MG63 (cell line): ENCODE data around the gene NPNT. TPM values are rescaled to one million over a fixed set of nuclear protein-coding genes. Genes with fewer than 3 reads are reported as not detected.

Source experiments
- DNase-seq: peaks from one replicate; pipeline ENCODE4 v3.0.0-alpha.2; 2020
- H3K27me3 ChIP-seq: fragments of 250-450 bp; sonication (Bioruptor Pico); 2 replicates; pipeline ENCODE4 v1.5.1; 2020; ENCODE audit warnings: mild to moderate bottlenecking, moderate library complexity
- H3K36me3 ChIP-seq: fragments of 250-450 bp; sonication (Bioruptor Pico); 2 replicates; pipeline ENCODE4 v1.5.1; 2020; ENCODE audit warnings: mild to moderate bottlenecking, moderate library complexity
- H3K4me3 ChIP-seq: fragments of 250-450 bp; sonication (Bioruptor Pico); 2 replicates; pipeline ENCODE4 v1.5.1; 2020; ENCODE audit warnings: mild to moderate bottlenecking, moderate library complexity
- H3K9me3 ChIP-seq: fragments of 250-450 bp; sonication (Bioruptor Pico); 2 replicates; pipeline ENCODE4 v1.5.1; 2020; ENCODE audit warnings: mild to moderate bottlenecking, moderate library complexity
- total RNA-seq: library from RNA; depleted of rRNA; stranded (reverse); fragments of >200 nt; shearing (Covaris generic); gene quantifications from 2 replicates; pipeline ENCODE4 v1.2.3, GENCODE V29; 2014; ENCODE audit warnings: low replicate concordance

Gene NPNT
- total RNA-seq, 1 experiment from 2014 or later = 0.13 TPM

DNA sequence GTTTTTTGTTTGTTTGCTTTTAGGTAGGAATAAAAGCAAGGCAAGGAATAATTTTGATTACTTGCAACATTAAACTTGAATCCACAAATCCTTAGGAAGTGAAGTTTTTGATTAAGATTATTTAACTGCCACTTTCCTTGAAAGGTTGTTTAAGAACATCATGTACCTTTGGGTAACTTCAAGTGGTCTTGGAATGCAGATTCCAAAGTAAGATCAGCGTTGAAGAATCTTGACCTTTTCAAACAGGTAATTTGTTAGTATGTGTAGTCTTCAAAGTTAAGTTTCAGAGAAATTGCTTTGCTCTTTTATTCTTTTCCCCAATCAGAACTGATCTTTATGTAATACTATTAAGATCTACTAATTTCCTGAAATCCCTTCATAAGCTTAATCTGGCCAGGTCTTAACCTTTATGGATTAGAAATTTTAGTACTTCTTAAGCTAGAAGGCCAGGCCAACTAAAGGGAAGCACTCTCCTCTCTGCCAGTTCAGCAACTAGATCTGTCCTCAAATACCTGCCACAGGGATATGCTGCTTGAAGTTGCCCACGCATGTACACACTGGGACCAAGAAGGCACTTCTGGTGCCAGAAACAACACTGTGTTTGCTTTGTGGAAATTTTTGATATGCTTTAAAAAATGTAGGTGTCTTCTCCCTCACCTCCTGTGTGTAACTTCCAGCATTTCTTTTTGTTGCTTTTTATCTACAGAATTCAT, 7.4 kb downstream of the NPNT start:
- DNase-seq = no peak
- H3K4me3 ChIP-seq = no peak overlapping the region
- H3K36me3 ChIP-seq = no peaks in the 10 kb centered on the region
- H3K27me3 ChIP-seq = peaks cover 11% of the 10 kb centered on the region
- H3K9me3 ChIP-seq = no peaks in the 10 kb centered on the region

DNA sequence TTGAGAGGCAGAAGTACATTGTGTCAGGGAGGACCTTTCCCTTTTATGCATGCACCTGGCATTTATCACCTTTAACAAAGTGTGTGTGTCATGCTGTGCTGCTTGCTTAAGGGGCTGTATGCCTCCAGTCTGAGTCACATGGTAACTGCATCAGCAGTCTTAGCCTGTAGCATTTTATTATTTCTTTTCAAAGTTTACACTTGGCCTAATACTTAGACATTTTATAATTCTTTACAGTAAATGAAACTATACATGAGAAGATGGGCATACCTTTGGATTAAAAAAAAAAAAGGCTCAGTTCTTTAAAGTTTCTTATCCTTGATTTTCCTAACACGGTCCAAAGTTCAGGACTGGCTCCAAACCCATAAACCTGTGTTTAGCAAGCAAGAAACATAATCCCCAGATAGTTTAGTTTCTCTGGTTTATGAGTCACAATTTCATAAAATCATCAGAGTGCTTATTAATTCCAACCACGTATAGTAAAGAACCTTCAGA, 14.6 kb downstream of the NPNT start:
- Histone ChIP-seq H3K36me3 (no peaks in the 10 kb centered on the region), H3K4me3 (no peak overlapping the region), H3K27me3 (no peaks in the 10 kb centered on the region), H3K9me3 (no peaks in the 10 kb centered on the region)
- no peak for DNase-seq

DNA sequence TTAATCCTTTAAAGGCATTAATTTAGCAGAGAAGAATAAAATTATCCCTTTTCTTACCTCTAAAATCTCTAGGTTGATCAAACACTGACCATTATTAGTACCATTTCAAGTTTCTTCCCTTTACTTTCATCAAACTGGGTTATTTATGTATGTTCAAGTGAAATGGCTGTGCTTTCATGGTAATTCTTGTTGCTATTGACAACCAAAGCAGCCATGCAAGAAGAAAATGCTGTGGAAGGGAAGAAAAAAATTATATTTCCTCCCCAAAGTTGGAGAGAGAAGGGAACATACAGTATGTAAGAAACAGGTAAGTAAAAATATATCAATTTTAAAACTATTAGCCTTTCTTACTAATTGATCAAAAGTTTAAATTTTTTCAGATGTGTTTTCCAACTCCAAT, 16.2 kb downstream of the NPNT start:
- H3K36me3 ChIP-seq = no peaks in the 10 kb centered on the region
- H3K4me3 ChIP-seq = no peak overlapping the region
- no peaks in the 10 kb centered on the region for H3K27me3 ChIP-seq
- no peak for DNase-seq
- H3K9me3 ChIP-seq = no peaks in the 10 kb centered on the region

DNA sequence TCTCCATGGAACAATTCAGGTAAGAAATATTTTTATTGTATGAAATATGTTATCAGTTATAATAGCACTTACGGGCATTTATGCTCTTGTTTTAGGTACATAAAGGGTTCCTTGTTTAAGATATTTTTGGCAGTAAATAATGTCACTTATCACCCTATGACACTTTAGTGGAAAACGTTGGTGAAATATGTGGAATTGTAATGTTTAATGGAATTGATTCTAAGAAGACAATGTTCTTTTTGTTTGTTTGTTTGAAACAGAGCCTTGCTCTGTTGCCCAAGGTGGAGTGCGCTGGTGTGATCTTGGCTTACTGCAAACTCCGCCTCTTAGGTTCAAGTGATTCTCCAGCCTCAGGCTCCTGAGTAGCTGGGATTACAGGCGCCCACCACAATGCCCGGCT, 17.4 kb downstream of the NPNT start:
- no peak for DNase-seq
- no peak overlapping the region for H3K4me3 ChIP-seq
- H3K27me3 ChIP-seq = no peaks in the 10 kb centered on the region
- H3K36me3 ChIP-seq = no peaks in the 10 kb centered on the region
- H3K9me3 ChIP-seq = no peaks in the 10 kb centered on the region

DNA sequence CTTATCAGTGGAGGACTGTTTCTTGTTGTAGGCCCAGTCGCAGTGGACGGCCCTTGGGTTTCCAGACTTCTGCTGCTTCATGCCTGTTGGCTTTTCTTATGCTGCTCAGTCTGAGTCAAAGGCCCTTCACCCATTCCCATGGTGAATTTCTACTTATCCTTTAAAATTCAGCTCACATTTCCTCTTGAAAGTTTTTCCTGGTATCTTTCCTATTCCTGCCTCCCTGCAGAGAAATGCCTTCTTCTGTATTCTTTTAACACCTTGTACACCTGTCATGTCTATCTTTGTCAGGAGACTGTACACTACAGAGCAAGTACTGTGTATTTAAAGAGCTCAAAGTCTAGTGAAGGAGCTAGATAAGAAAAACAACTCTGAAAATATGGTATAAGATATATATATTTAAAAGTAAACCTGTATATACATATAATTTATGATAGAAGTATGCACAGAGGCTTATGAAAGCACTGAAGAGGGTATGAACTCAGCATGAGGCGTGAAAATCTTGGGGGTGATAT, 22.0 kb downstream of the NPNT start:
- DNase-seq = no peak
- Histone ChIP-seq H3K27me3 (no peaks in the 10 kb centered on the region), H3K4me3 (no peak overlapping the region)

DNA sequence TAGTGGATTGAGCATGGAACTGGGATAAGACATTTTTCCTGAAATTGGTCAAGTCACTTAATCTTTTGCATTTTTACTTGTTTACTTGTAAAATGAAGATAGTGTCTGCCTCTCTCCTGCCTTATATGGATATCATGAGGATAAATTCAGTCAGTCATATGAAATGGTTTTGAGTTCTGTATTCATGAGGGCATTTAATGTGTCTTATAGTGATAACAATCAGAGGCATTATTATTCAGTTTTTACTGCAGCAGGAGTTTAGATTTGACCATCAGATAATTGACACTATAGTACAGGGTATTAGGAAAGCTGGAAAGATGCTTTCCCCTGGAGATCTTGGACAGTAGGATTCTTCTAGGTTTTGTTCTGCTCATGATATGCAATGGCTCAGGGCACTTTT, 26.0 kb downstream of the NPNT start:
- DNase-seq = no peak
- H3K36me3 ChIP-seq = no peaks in the 10 kb centered on the region
- H3K27me3 ChIP-seq = no peaks in the 10 kb centered on the region
- no peaks in the 10 kb centered on the region for H3K9me3 ChIP-seq
- H3K4me3 ChIP-seq = no peak overlapping the region

More for the DNA sequence above, 22.0 kb downstream of the NPNT start:
- Histone ChIP-seq H3K9me3 (no peaks in the 10 kb centered on the region), H3K36me3 (no peaks in the 10 kb centered on the region)

DNA sequence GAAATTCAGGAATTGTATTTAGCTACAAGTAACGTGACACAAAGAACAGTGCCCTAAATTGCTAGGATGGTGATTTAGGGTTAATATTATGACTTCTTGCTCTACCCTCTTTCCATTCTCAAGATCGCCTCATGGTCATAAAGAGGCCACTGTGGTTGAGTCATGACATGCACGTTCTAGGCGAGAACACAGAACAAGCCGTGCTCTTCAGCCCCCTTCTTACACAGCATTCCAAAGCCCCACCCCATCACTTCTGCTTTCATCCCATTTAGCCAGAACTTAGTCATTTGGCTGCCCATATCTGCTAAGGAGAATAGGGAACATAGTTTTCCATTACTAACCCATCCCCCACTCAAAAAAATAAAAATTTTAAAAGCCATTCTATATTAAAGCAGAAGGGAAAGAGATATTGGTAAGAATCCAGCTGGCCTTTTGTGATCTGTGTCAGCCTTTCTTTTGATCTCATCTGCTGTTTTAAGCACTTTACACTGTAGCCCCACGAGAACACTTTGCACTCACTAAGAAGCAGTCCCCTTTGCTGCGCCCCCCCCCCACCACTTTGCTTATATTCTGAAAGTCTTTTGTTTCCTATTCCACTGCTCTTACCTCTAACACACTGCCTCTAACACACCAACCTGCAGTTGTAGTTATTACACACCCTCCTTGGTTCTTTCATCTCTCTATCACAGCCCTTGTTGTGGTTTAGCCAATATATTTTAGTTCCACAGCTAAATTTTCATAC, 28.4 kb downstream of the NPNT start:
- Histone ChIP-seq H3K27me3 (no peaks in the 10 kb centered on the region), H3K4me3 (no peak overlapping the region), H3K36me3 (no peaks in the 10 kb centered on the region), H3K9me3 (no peaks in the 10 kb centered on the region)
- DNase-seq = no peak

DNA sequence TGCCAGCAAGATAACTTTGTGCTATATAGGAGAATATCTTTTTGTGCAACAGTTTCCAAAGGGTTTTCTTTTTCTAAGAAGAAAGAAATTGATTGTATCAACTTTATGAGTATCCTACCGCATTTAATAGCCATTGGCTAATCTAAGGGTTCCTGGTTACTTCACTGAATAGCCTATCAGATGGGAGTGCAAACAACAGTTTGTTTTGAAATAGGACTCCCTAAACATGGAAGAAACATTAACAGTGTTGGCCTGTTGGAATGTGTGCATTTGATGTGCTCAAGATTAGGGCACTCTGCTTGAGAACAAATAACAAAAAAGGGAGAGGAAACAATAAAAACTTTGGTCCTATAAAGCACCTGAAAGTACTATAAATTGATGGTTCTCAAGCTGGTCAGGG, 29.1 kb downstream of the NPNT start:
- no peak overlapping the region for H3K4me3 ChIP-seq
- DNase-seq = no peak
- no peaks in the 10 kb centered on the region for H3K36me3 ChIP-seq
- H3K9me3 ChIP-seq = no peaks in the 10 kb centered on the region
- no peaks in the 10 kb centered on the region for H3K27me3 ChIP-seq

DNA sequence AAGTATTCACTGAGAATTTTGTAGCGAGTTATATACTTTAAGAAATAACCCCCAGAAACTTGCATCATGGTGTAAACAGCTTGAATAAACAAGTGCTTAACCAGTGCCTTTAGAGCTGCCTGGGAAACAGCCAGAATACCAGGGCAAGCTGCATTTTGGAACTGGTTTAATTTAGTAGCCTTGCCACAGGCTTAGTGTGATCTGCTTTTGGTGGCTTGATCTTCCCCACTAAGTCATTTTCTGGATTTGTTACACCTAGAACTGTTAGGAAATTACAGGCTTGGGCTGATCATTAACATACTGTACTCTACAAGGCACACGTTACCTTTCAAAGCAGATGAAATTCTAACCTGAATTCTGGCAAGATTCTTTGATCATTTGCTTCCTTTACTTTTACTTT, 35.4 kb downstream of the NPNT start:
- Histone ChIP-seq H3K4me3 (no peak overlapping the region), H3K9me3 (no peaks in the 10 kb centered on the region), H3K36me3 (no peaks in the 10 kb centered on the region), H3K27me3 (no peaks in the 10 kb centered on the region)
- DNase-seq = no peak

DNA sequence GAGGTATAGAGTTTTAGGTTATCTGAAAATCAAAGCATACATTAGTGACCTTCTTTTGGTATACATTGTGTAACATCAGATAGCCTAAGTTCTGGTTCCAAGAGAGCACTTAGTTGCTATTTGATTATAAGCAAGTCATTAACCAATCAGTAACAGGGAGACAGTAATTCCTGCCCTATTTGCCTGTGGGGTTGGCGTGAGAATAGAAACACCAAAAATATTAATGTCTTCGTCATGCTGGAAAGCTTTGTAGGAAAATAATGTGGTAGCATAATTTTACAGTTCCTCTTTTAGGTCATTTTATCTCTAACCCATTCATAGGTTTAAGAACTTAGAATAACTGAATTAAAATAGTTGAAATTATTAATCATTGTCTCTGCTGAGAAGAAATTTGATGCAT, 37.8 kb downstream of the NPNT start:
- no peaks in the 10 kb centered on the region for H3K9me3 ChIP-seq
- no peaks in the 10 kb centered on the region for H3K27me3 ChIP-seq
- H3K4me3 ChIP-seq = no peak overlapping the region
- no peak for DNase-seq
- no peaks in the 10 kb centered on the region for H3K36me3 ChIP-seq

DNA sequence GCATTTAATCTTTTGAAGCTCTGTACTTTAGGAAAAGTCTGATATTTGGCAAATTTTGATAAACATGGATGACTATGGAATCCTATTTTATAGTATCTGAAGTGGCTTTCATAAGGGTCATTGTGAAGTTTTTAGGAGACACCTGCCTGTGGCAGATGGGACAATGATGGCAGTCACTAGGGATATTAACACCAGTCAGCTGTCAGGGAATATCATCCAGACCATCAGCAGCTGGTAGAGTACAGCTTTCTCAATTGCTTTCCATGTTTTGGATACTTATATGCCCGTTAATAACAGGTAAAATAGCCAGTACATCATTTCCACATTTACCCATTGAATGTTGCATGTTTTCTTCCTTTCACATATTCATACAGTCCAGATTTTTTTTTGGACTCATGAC, 39.1 kb downstream of the NPNT start:
- no peaks in the 10 kb centered on the region for H3K36me3 ChIP-seq
- DNase-seq = no peak

DNA sequence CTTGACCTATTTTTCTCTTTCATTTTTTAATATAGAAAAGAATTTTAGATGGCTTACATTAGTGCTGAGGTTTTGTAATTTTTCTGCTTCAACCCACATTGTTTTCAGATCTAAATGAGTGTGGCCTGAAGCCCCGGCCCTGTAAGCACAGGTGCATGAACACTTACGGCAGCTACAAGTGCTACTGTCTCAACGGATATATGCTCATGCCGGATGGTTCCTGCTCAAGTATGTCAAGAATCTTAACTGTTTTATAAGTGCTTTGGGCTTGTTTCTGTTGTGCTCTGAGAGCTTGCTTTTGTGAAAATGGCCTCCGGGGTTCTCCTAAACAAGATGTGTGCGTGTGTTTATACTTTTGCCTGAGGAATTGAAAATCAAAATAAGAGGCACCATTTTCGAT, 41.6 kb downstream of the NPNT start:
- no peaks in the 10 kb centered on the region for H3K27me3 ChIP-seq
- H3K4me3 ChIP-seq = no peak overlapping the region

More for the DNA sequence above, 39.1 kb downstream of the NPNT start:
- no peak overlapping the region for H3K4me3 ChIP-seq
- no peaks in the 10 kb centered on the region for H3K9me3 ChIP-seq
- H3K27me3 ChIP-seq = no peaks in the 10 kb centered on the region

DNA sequence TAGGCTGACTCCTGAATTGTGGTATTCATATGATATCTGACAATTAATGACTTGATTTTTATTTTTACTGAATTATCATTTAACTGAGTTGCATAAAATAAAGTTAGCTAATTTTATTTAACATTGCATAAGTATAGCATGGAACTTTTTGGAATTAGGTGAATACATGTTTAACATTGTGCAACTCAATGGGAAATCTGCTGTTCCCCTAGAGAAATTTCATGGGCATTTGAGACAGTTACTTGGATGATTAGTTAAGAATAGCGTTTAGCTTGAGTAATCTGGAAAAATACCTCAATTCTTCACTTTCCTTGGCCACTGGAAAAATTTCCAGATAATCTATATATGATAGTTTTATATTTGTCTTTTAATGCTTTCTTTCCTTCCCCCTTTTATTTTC, 42.5 kb downstream of the NPNT start:
- H3K36me3 ChIP-seq = no peaks in the 10 kb centered on the region
- no peak overlapping the region for H3K4me3 ChIP-seq
- no peaks in the 10 kb centered on the region for H3K27me3 ChIP-seq
- no peaks in the 10 kb centered on the region for H3K9me3 ChIP-seq
- DNase-seq = no peak

More for the DNA sequence above, 41.6 kb downstream of the NPNT start:
- Histone ChIP-seq H3K36me3 (no peaks in the 10 kb centered on the region), H3K9me3 (no peaks in the 10 kb centered on the region)
- DNase-seq = no peak

DNA sequence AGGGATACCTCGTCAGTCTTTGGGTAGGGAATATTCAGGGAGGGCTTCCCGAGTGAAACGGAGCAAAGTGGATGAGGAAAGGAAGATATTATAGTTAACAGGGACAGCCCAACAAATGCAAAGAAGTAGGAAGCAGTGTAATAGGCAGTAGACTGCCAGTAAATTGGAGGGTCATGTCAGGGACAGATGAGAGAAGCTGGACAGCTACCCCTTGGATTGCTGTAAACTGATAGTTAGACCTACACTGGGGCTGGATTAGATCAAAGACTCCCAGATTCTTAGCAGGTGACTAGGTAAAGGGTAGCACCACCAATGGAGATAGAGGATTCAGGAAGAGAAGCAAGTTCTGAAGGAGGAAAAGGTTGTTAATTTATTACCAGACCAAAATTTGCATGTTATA, 48.0 kb downstream of the NPNT start:
- Histone ChIP-seq H3K36me3 (no peaks in the 10 kb centered on the region), H3K9me3 (no peaks in the 10 kb centered on the region), H3K27me3 (no peaks in the 10 kb centered on the region), H3K4me3 (no peak overlapping the region)
- no peak for DNase-seq

DNA sequence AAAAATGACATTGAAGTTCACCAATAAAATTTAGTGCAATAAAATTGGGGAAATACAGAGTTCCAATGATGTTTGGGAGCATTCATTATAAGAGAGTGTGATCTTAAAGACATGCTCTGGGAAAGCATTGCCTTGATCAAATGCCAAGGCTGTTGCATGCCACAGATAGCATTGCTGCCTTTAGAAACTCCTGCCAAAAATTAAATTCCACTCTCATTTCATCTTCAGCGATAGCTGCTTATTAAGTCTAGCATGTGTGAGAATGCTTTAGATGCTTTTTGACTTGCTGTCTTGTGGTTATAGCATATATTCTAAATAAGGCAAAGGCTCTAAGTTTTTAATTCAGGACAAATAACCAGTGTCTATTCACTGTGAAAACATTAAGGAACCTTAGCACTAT, 49.3 kb downstream of the NPNT start:
- Histone ChIP-seq H3K4me3 (no peak overlapping the region), H3K9me3 (no peaks in the 10 kb centered on the region), H3K27me3 (no peaks in the 10 kb centered on the region), H3K36me3 (no peaks in the 10 kb centered on the region)
- peak; percentile 30 for DNase-seq

DNA sequence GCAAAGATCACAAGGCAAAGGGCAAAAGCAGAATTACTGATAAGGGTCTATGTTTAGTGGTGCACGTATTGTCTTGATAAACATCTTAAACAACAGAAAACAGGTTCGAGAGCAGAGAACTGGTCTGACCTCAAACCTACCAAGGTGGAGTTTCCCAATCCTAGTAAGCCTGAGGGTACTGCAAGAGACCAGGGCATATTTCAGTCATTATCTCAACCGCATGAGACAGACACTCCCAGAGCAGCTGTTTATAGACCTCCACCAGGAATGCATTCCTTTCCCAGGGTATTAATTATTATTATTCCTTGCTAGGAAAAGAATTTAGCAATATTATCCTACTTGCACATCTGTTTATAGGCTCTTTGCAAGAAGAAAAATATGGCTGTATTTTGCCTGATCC, 51.5 kb downstream of the NPNT start:
- Histone ChIP-seq H3K4me3 (no peak overlapping the region), H3K9me3 (no peaks in the 10 kb centered on the region)
- DNase-seq = no peak

DNA sequence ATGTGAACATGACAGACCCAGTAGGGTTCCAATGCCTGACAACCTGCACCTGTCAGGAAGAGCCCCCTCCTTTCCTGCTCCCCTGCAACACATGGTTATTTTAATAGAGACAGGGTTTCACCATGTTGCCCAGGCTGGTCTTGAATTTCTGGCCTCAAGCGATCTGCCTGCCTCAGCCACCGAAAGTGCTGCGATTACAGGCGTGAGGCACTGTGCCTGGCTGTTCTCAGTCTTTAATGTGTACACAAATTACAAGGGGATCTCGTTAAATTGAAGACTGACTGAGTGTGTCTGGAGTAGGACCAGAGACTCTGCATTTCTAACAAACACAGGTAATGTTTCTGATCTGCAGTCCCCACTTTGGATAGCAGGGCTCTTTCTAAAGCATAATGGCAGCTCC, 55.4 kb downstream of the NPNT start:
- Histone ChIP-seq H3K36me3 (no peaks in the 10 kb centered on the region), H3K9me3 (no peaks in the 10 kb centered on the region), H3K27me3 (no peaks in the 10 kb centered on the region), H3K4me3 (no peak overlapping the region)
- no peak for DNase-seq

More for the DNA sequence above, 51.5 kb downstream of the NPNT start:
- Histone ChIP-seq H3K27me3 (no peaks in the 10 kb centered on the region), H3K36me3 (no peaks in the 10 kb centered on the region)

DNA sequence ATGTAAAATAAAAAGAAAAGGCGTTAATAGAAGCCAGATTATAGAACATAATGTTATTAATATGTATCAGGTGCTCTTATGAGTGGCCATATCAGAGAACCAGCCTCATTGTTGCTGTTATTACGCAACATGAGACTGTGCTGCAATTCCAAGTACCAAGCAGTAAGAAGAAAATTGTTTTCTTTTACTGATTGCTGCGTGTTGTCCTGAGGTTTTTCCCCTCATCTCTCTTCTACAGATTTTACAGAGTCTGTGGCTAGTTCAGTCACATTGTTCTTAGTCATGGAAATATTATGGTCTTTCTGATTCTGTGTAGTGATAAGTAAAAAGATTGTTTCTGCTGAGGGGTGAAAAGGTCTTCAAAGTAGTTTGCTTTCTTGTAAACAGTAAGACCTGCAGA, 55.9 kb downstream of the NPNT start:
- Histone ChIP-seq H3K36me3 (no peaks in the 10 kb centered on the region), H3K27me3 (no peaks in the 10 kb centered on the region), H3K4me3 (no peak overlapping the region), H3K9me3 (no peaks in the 10 kb centered on the region)
- no peak for DNase-seq
